Epithelial cell of esophagus (primary cell): ENCODE measurements around the gene SNX21.
A peak's percentile ranks its signal among the peaks of the same experiment; 100 is the strongest.

Source experiments
- DNase-seq: peaks from one replicate; pipeline ENCODE4 v3.0.0; 2010; ENCODE audit warnings: low read depth
- H3K4me3 ChIP-seq: 2 replicates; pipeline ENCODE4 v1.5.1; 2011; ENCODE audit warnings: mild to moderate bottlenecking, low read length, control low read depth
- TF ChIP-seq, protein P1 (sequence below): IDR thresholded peaks from 2 replicates; pipeline ENCODE4 v1.5.1; 2011; ENCODE audit warnings: low read depth, mild to moderate bottlenecking, low read length, control low read depth, inconsistent platforms; ENCODE audit not compliant: insufficient read depth; ENCODE audit errors: missing control alignments

The SNX21 gene

DNA sequence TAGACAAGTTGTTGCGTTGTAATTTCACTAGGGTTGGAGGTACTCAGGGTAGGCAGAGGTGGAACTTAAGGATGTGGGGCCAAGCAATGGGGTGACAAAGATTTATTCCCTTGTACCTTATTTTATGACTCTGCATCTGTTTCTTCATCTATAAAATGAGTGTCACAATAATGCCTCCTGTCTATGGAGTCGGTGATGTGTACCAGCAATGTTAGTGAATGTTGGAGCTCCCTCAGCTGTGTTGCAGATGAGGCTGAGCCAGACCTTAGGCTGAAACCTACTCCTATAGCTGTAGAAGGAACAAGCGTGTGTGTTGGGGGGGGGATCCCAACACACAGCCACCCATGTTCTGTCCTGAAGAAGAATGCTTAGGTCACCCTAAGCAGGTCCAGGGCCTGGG lies 16.6 kb upstream of the SNX21 start:
- H3K4me3 ChIP-seq, result no peak overlapping the region
- no peak for DNase-seq
- TF ChIP-seq, protein P1, sequence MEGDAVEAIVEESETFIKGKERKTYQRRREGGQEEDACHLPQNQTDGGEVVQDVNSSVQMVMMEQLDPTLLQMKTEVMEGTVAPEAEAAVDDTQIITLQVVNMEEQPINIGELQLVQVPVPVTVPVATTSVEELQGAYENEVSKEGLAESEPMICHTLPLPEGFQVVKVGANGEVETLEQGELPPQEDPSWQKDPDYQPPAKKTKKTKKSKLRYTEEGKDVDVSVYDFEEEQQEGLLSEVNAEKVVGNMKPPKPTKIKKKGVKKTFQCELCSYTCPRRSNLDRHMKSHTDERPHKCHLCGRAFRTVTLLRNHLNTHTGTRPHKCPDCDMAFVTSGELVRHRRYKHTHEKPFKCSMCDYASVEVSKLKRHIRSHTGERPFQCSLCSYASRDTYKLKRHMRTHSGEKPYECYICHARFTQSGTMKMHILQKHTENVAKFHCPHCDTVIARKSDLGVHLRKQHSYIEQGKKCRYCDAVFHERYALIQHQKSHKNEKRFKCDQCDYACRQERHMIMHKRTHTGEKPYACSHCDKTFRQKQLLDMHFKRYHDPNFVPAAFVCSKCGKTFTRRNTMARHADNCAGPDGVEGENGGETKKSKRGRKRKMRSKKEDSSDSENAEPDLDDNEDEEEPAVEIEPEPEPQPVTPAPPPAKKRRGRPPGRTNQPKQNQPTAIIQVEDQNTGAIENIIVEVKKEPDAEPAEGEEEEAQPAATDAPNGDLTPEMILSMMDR, result no peak

DNA sequence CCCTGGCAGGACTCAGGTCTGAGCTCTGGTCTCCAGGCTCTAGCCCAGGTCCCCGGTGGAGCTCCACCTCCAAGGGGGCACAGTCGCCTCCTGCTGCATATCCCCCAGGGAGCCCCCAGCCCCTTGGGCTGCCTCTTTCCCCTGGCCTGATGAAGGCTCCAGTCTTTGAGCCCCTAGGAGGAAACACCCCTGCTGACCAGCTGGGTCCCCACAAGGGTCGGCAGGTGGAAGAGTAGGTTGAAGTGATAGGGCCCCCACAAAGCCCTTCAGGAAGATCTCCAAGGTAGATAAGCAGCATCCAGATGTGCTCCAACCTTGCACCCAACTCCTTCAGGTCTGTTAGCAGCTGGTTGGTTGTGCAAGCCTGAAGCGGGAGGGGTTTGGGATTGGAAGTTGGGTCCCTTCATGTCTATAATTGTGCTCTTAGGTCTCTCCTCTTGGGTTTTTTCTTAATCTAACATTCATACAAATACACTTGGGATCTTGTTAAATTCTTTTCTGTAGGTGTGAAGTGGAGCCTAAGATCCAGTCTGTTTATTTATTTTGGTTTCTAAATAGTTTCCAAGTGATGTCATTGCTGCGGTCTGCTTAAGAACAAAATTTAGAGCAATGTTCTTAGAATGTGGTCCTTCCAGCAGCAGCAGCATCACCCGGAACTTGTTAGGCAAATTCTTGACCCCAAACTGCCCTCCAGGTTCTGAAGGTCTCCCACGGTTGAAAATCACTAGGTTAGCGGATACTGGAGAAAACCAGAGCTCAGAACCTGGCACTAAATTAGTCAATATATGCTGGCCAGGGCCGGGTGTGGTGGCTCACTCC lies 16.0 kb upstream of the SNX21 start:
- DNase-seq, result peak; percentile 69
- H3K4me3 ChIP-seq, result no peak overlapping the region
- TF ChIP-seq, protein P1, result no peak

DNA sequence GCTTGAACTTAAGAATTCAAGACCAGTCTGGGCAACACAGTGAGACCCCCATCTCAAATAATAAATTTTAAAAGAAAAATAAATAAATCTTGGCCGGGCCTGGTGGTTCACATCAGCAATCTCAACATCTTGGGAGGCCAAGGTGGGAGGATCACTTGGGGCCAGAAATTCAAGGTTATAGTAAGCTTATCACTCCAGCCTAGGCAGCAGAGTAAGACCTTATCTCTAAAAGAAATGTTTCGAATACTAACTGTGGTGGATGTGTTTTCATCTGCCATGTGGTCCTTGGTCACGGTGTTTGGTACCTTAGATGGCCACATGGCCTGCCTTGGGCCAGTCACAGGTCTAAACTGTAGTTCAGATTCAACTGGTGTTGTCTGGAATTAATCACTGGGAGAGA lies 15.4 kb upstream of the SNX21 start:
- TF ChIP-seq, protein P1, result no peak
- no peak for DNase-seq

DNA sequence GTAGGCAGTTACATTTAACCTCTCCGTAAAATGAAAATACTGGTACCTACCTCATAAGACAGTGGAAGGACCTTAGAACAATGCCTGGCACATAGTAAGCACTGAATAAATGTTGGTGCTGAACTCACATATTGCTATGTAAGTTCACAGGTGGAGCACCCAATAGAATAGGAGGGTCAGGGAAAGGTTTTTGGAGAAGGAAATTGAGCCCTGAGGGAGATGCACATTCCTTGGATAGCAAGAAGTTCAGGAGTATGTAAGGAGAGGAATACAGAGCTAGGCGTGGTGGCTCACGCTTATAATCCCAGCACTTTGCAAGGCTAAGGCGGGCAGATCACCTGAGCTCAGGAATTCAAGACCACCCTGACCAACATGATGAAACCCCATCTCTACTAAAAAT lies 14.1 kb upstream of the SNX21 start:
- DNase-seq, result no peak

More for the DNA sequence above, 15.4 kb upstream of the SNX21 start:
- H3K4me3 ChIP-seq, result no peak overlapping the region

DNA sequence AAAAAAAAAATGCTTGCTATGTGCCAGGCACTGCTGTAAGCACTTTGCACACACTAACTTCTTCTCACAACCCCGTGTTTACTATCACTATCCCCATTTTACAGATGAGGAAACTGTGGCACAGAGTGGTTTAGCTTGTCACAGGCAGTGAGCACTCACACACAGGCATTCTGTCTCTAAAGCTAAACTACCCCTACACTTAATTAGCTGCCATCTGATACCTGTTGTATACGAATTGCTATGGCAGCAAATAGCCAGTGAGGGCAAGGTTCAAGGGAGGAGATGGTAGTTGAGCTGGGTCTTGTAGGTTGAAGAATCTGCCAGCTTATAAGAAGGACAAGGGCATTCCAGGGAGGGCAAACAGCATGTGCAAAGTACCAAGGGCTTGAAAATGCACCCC lies 11.7 kb upstream of the SNX21 start:
- TF ChIP-seq, protein P1, result no peak
- DNase-seq, result no peak
- no peak overlapping the region for H3K4me3 ChIP-seq

More for the DNA sequence above, 14.1 kb upstream of the SNX21 start:
- no peak overlapping the region for H3K4me3 ChIP-seq
- TF ChIP-seq, protein P1, result no peak

DNA sequence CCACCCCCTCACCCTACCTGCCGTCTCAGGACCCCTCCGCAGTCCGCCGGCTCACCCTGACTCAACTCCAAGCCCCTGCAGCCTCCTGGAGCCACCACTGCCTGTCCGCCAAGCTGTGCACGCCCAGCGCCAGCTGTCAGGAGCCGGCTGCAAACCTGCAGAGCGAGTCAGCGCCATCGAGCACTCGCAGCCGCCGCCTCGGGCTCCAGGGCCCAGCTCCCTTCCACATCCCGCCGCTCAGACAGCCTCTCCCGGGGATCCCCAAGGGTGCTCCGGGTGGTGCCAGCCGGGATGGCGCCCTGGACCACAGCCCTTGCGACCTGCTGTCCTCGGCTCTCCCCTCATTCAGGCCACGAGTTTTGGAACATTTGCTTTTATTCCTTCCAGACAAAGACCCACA lies 10.7 kb upstream of the SNX21 start:
- no peak overlapping the region for H3K4me3 ChIP-seq
- TF ChIP-seq, protein P1, result no peak
- DNase-seq, result peak; percentile 72
